ENCODE results near the gene SH3RF3. TPM values are rescaled to one million over a fixed set of nuclear protein-coding genes. Genes with fewer than 3 reads are reported as not detected.

Gene SH3RF3
- total and polyA plus RNA-seq, 2 of the 13 experiments (the other 11 are each of a cell fraction or from before 2014, with no cell fraction given), result 0.04 TPM; not detected in 1

DNA sequence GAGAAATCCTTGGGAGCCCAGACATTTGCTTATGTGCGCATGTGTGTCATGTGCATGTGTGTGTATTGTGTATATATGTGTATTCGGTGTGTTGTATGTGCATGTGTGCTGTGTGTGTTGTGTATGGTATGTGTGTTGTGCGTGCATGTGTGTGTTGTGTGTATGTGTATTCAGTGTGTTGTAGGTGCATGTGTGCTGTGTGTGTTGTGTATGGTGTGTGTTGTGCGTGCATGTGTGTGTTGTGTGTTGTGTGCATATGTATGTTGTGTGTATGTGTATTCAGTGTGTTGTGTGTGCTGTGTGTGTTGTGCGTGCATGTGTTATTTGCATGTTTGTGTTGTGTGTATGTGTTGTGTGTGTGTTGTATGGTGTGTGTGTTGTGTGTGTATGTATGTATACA is 136.9 kb downstream of the SH3RF3 start (continued):
- TF ChIP-seq AFF4 (CRISPR knock-in tag; IDR thresholded peaks at IDR 0.05), result no peak
- TF ChIP-seq ZNF644 (CRISPR knock-in tag; IDR thresholded peaks at IDR 0.05; ENCODE audit: low read depth), result no peak
- no peak for TF ChIP-seq DR1 (CRISPR knock-in tag; IDR thresholded peaks at IDR 0.05)
- TF ChIP-seq, protein P1, sequence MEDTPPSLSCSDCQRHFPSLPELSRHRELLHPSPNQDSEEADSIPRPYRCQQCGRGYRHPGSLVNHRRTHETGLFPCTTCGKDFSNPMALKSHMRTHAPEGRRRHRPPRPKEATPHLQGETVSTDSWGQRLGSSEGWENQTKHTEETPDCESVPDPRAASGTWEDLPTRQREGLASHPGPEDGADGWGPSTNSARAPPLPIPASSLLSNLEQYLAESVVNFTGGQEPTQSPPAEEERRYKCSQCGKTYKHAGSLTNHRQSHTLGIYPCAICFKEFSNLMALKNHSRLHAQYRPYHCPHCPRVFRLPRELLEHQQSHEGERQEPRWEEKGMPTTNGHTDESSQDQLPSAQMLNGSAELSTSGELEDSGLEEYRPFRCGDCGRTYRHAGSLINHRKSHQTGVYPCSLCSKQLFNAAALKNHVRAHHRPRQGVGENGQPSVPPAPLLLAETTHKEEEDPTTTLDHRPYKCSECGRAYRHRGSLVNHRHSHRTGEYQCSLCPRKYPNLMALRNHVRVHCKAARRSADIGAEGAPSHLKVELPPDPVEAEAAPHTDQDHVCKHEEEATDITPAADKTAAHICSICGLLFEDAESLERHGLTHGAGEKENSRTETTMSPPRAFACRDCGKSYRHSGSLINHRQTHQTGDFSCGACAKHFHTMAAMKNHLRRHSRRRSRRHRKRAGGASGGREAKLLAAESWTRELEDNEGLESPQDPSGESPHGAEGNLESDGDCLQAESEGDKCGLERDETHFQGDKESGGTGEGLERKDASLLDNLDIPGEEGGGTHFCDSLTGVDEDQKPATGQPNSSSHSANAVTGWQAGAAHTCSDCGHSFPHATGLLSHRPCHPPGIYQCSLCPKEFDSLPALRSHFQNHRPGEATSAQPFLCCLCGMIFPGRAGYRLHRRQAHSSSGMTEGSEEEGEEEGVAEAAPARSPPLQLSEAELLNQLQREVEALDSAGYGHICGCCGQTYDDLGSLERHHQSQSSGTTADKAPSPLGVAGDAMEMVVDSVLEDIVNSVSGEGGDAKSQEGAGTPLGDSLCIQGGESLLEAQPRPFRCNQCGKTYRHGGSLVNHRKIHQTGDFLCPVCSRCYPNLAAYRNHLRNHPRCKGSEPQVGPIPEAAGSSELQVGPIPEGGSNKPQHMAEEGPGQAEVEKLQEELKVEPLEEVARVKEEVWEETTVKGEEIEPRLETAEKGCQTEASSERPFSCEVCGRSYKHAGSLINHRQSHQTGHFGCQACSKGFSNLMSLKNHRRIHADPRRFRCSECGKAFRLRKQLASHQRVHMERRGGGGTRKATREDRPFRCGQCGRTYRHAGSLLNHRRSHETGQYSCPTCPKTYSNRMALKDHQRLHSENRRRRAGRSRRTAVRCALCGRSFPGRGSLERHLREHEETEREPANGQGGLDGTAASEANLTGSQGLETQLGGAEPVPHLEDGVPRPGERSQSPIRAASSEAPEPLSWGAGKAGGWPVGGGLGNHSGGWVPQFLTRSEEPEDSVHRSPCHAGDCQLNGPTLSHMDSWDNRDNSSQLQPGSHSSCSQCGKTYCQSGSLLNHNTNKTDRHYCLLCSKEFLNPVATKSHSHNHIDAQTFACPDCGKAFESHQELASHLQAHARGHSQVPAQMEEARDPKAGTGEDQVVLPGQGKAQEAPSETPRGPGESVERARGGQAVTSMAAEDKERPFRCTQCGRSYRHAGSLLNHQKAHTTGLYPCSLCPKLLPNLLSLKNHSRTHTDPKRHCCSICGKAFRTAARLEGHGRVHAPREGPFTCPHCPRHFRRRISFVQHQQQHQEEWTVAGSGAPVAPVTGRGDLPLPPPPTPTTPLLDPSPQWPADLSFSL (CRISPR knock-in tag; IDR thresholded peaks at IDR 0.05), result peak; percentile 91
- TF ChIP-seq ZNF160 (CRISPR knock-in tag; IDR thresholded peaks at IDR 0.05), result no peak
- TF ChIP-seq, protein P2, sequence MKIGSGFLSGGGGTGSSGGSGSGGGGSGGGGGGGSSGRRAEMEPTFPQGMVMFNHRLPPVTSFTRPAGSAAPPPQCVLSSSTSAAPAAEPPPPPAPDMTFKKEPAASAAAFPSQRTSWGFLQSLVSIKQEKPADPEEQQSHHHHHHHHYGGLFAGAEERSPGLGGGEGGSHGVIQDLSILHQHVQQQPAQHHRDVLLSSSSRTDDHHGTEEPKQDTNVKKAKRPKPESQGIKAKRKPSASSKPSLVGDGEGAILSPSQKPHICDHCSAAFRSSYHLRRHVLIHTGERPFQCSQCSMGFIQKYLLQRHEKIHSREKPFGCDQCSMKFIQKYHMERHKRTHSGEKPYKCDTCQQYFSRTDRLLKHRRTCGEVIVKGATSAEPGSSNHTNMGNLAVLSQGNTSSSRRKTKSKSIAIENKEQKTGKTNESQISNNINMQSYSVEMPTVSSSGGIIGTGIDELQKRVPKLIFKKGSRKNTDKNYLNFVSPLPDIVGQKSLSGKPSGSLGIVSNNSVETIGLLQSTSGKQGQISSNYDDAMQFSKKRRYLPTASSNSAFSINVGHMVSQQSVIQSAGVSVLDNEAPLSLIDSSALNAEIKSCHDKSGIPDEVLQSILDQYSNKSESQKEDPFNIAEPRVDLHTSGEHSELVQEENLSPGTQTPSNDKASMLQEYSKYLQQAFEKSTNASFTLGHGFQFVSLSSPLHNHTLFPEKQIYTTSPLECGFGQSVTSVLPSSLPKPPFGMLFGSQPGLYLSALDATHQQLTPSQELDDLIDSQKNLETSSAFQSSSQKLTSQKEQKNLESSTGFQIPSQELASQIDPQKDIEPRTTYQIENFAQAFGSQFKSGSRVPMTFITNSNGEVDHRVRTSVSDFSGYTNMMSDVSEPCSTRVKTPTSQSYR (CRISPR knock-in tag; IDR thresholded peaks at IDR 0.05; ENCODE audit: borderline replicate concordance), result no peak
- no peak for TF ChIP-seq TBP (CRISPR knock-in tag; IDR thresholded peaks at IDR 0.05)
- TF ChIP-seq ASH2L (IDR thresholded peaks at IDR 0.05; ENCODE audit: insufficient read length, low read depth, low read length), result no peak
- TF ChIP-seq NONO (IDR thresholded peaks at IDR 0.05), result 0 out of 2 replicates have a peak, but pooled peaks have one; percentile 88
- TF ChIP-seq NONO (CRISPR knock-in tag; conservative IDR thresholded peaks at IDR 0.05), result no peak
- TF ChIP-seq NRL (CRISPR knock-in tag; IDR thresholded peaks at IDR 0.05; ENCODE audit: borderline replicate concordance), result no peak
- no peak for TF ChIP-seq ZZZ3 (CRISPR knock-in tag; IDR thresholded peaks at IDR 0.05; ENCODE audit: borderline replicate concordance)
- TF ChIP-seq PLRG1 (conservative IDR thresholded peaks at IDR 0.05), result peak; percentile 82; the same call in 1 of the 2 replicates
- 0 out of 2 replicates have a peak, but pooled peaks have one; percentile 8 for TF ChIP-seq RAD51 (IDR thresholded peaks at IDR 0.05; ENCODE audit: borderline replicate concordance)
- no peak for TF ChIP-seq HOXA3 (CRISPR knock-in tag; IDR thresholded peaks at IDR 0.05)
- no peak for TF ChIP-seq ATF3 (CRISPR knock-in tag; IDR thresholded peaks at IDR 0.05)
